ENCODE data around the gene SPO11. TPM values are rescaled to one million over a fixed set of nuclear protein-coding genes. Genes with fewer than 3 reads are reported as not detected.

Gene SPO11
- polyA plus RNA-seq, 1 experiment = not detected

DNA sequence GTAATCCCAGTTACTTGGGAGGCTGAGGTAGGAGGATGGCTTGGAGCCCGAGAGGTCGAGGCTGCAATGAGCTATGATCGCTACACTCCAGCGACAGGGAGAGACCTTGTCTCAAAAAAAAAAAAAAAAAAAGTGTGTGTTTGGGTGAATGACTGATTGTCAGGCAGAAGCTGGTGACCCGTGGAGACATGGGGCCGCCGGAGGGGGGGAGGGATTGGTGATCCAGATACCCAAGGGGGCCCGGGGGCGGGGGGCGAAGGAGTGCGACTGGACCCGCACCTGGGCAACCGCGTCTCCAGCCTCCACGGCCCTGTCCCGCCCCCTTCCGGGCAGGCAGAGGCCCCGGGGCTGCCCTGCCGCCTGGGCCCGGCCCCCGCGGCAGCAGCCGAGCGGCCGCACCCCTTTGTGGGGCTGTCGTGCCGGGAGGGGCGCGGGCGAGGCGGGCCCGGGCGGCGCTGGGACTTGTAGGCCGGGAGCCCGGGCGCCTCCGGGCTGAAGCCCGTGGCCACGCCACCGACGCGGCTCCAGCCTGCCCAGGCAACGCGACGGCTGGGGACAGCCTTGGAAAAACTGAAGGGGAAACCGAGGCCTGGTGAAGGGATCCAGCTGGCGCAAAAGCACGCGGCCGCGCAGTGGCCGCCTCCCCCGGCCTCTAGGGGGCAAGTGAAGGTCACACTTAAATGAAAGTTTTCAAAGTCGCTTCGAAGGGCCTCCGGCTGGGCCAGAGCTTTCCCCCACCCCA, 59.5 kb downstream of the SPO11 start:
- H3K36me3 ChIP-seq (ENCODE audit: control insufficient read depth, insufficient read depth, low read length) = peaks cover 3% of the 10 kb centered on the region
- H3K4me3 ChIP-seq (ENCODE audit: low read depth, low read length) = peak overlapping the region; percentile 8; the same call in 1 of the 2 replicates
- CTCF ChIA-PET = interaction anchor here (0.6 to 5.7 kb wide), 6 partner anchors 93 to 473 kb away, joined by 4 to 19 read pairs (median 6); no protein-coding TSS in a partner anchor
- peak; percentile 3 for DNase-seq (ENCODE audit: low read depth)
- H3K27me3 ChIP-seq (ENCODE audit: control insufficient read depth, insufficient read depth, low read length) = no peaks in the 10 kb centered on the region
- POLR2A ChIA-PET = no interaction called here
- TF ChIP-seq CTCF (IDR thresholded peaks at IDR 0.05; ENCODE audit: insufficient read depth, low read depth, low read length) = peak; percentile 41

DNA sequence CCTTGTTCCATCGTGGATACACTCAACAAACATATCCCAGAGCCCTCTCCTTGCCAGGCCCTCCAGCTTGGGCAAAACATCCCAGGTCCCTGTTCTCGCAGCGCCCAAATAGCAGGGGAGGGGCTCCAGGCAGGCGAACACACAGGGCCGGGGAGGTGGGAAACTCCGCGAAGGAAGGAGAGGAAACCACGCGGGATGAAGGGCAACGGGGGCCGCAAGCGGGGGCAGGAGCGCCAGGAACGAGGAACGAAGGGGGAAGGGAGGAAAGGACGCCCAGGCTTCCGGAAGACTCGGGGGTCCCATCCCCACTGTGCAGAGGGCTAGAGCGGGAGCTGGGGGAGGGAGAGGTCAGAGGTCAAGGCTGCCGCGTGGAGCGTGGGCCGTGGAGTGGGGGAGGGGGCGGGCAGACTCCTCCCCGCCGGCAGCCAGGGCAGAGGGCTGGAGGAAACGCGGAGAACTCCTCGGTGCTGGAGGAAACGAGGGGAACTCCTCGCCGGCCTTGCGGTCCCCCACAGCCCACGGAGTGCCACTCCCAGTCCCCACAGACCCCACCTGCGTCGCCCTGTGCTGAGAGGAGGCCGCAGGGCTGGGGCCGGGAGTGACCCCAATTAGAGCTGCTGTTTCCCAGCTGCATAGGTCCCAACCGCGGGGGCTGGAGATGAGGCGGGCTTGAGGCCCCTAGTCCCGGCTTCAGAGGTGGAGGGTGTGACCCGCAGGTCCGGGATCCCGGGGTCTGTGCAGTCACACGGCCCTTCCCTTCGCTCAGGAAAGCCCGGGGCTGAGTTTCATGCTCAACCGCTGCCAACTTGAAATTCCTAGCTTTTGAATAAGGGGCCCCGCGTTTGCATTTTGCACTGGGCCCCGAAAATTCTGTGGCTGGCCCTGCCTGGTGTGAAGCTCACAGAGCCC, 60.3 kb downstream of the SPO11 start:
- Histone ChIP-seq H3K4me3 (ENCODE audit: low read depth, low read length) (no peak overlapping the region), H3K36me3 (ENCODE audit: control insufficient read depth, insufficient read depth, low read length) (peaks cover 6% of the 10 kb centered on the region), H3K27me3 (ENCODE audit: control insufficient read depth, insufficient read depth, low read length) (no peaks in the 10 kb centered on the region)
- no peak for DNase-seq (ENCODE audit: low read depth)
- TF ChIP-seq CTCF (IDR thresholded peaks at IDR 0.05; ENCODE audit: insufficient read depth, low read depth, low read length) = no peak
- POLR2A ChIA-PET = no interaction called here
- CTCF ChIA-PET = interaction anchor here (0.6 to 2.0 kb wide), 4 partner anchors 9 to 473 kb away, joined by 4 to 13 read pairs (median 5); no protein-coding TSS in a partner anchor

DNA sequence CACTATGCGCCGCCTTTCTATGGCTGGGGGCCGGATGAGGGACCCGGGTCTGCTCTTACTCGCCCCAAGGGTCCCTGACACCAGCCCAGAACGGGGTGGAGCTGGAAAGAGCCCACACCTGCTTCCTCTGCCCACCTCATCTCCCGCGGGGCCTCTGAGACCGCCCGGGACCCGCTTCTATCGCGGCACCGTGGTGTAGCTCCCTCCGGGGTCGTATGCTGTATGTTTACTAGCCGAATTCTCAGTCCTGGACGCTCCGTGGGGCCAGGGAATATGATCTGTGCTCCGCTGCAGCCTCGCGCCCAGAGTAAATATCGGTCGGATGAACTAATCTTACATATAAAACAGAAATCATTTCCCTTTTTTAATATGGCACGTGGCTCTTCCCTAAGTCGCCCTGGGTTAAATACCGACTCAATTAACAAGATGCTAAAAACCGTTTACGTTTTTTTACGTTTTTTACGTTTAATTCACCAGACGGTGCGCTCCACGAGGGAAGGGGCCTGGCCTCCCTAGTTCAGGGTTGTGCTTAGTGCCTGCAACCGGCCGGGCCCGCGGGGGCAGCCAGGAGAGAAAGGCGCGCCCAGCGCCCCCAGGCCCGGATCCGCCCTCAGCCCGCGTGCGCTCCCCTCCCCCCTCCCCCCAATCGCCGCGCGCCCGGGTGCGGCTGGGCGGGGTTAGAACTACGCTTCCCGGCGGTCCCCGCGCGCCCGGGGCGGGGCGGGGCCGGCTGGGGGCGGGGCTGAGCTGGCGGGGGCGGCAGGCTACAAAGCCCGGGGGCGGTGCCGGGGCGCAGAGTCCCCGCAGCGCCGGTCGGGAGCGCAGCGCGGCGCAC, 61.2 kb downstream of the SPO11 start, which contains the start of gene RBM38:
TSS of gene RBM38 (plus strand) at position 793 of the 835 bp plus-strand sequence. CDS start 186 bp downstream, outside the sequence.
- no peak for DNase-seq (ENCODE audit: low read depth)
- Histone ChIP-seq H3K36me3 (ENCODE audit: control insufficient read depth, insufficient read depth, low read length) (peaks cover 8% of the 10 kb centered on the region), H3K4me3 (ENCODE audit: low read depth, low read length) (peak within 1 kb of the TSS; percentile 72), H3K27me3 (ENCODE audit: control insufficient read depth, insufficient read depth, low read length) (no peaks in the 10 kb centered on the region)
- CTCF ChIA-PET = interaction anchor here (1.0 to 2.0 kb wide), 4 partner anchors 8 to 111 kb away, joined by 3 to 13 read pairs (median 4); no protein-coding TSS in a partner anchor
- no peak for TF ChIP-seq CTCF (IDR thresholded peaks at IDR 0.05; ENCODE audit: insufficient read depth, low read depth, low read length)
- POLR2A ChIA-PET = no interaction called here

- no peak for TF ChIP-seq CTCF (IDR thresholded peaks at IDR 0.05; ENCODE audit: insufficient read depth, low read depth, low read length)
- DNase-seq (ENCODE audit: low read depth) = no peak
- H3K36me3 ChIP-seq (ENCODE audit: control insufficient read depth, insufficient read depth, low read length) = peaks cover 8% of the 10 kb centered on the region
- no peaks in the 10 kb centered on the region for H3K27me3 ChIP-seq (ENCODE audit: control insufficient read depth, insufficient read depth, low read length)
- peak overlapping the region; percentile 72 for H3K4me3 ChIP-seq (ENCODE audit: low read depth, low read length)
- CTCF ChIA-PET = interaction anchor here (0.8 to 1.5 kb wide), 4 partner anchors 9 to 110 kb away, joined by 3 to 4 read pairs (median 3); no protein-coding TSS in a partner anchor
- POLR2A ChIA-PET = no interaction called here
Observed at GRCh38 chr20:57391439-57392301, 62.1 kb downstream of the SPO11 start.
